ENCODE results near the gene CXCL8.

Gene CXCL8

DNA sequence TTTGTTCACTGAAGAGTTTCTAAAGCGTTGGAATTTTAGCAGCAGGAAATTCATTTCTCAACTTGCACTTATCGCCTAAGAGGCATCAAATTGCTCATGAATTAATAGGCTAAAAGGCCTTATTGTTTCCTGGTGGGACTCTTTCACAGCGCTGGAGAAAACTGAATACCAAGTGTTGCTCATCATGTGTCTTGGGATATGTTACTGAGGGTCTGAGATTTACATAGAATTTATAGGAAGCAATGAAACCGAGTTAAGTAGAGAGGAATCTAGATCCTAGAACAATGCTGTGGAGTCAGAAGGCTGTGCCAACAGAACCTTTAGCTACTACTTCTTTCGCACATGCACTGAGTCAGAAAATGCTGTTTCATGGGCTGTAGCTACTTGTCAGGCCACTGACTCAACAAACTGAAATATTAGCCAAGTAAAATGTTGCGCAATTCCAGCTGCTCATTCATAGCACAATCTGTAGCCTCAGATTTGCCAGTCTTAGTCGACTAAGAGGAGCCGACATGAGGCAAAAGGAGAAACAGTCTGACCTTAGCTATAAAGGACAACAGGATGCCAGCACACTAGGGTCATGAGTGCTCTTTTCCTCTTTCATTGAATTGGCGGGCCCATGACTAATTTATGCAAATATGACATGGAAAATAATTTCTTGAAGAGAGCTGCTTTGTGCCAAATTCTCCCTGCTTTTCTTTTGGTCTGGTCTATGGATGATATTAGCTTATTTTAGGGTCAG lies 35.9 kb upstream of the CXCL8 start:
- FAIRE-seq (no peak), DNase-seq (ENCODE audit: insufficient read length, low spot score) (no peak)
- no peak for TF ChIP-seq PAX5 (IDR thresholded peaks at IDR 0.05; ENCODE audit: insufficient read depth, low read length, severe bottlenecking)
- no peak for TF ChIP-seq POU2F2 (IDR thresholded peaks at IDR 0.05; ENCODE audit: low read depth, low read length)
- TF ChIP-seq SPI1 (IDR thresholded peaks at IDR 0.05; ENCODE audit: low read depth, low read length), result no peak
- no peak for TF ChIP-seq TAF1 (IDR thresholded peaks at IDR 0.05; ENCODE audit: low read depth, low read length)
- no peak for TF ChIP-seq POLR2AphosphoS5 (IDR thresholded peaks at IDR 0.05; ENCODE audit: low read depth, low read length)
- TF ChIP-seq POLR2A (IDR thresholded peaks at IDR 0.05; ENCODE audit: low read depth, low read length), result no peak

DNA sequence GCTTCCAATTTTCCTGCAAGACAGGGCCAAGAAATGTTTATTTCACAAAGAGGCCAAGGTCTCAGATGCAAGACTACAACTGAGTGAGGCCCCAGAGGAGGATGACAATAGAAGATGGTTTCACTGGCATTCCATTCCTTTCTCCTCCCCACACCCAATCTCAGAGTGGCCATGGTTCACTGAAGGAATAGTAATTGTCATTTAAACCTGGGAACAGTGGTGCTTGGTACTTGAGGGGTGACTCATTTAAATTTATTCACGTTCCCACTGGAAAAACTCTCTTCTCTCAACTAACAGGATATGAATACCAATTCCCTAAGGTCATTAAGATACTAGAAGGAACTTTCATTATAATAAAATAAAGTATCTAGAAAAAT lies 35.3 kb upstream of the CXCL8 start:
- DNase-seq (ENCODE audit: insufficient read length, low spot score) (no peak), FAIRE-seq (no peak)
- TF ChIP-seq PAX5 (IDR thresholded peaks at IDR 0.05; ENCODE audit: insufficient read depth, low read length, severe bottlenecking) (no peak), POU2F2 (IDR thresholded peaks at IDR 0.05; ENCODE audit: low read depth, low read length) (no peak), TAF1 (IDR thresholded peaks at IDR 0.05; ENCODE audit: low read depth, low read length) (no peak), POLR2AphosphoS5 (IDR thresholded peaks at IDR 0.05; ENCODE audit: low read depth, low read length) (no peak), SPI1 (IDR thresholded peaks at IDR 0.05; ENCODE audit: low read depth, low read length) (no peak), POLR2A (IDR thresholded peaks at IDR 0.05; ENCODE audit: low read depth, low read length) (no peak)

DNA sequence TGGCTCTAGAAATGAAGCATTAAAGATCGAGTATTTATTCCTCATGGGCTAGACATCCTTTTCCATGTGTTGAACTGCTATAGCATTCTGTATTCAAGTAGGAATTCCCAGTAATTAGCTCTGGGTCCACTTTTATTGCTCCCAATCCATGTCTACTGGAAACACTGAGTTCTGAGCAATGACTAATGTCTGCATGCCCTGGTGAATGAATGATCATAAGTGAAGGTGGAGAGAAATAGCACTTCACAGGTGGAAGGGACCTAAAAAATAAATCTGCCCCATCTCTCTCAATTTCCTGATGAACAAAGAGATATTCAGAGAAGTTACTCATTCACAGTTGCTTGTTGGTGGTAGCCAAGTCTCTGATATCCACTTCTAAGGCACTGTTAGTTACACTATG lies 34.6 kb upstream of the CXCL8 start:
- DNase-seq (ENCODE audit: insufficient read length, low spot score) (no peak), FAIRE-seq (no peak)
- TF ChIP-seq POU2F2 (IDR thresholded peaks at IDR 0.05; ENCODE audit: low read depth, low read length) (no peak), PAX5 (IDR thresholded peaks at IDR 0.05; ENCODE audit: insufficient read depth, low read length, severe bottlenecking) (no peak), SPI1 (IDR thresholded peaks at IDR 0.05; ENCODE audit: low read depth, low read length) (no peak), TAF1 (IDR thresholded peaks at IDR 0.05; ENCODE audit: low read depth, low read length) (no peak), POLR2AphosphoS5 (IDR thresholded peaks at IDR 0.05; ENCODE audit: low read depth, low read length) (no peak), POLR2A (IDR thresholded peaks at IDR 0.05; ENCODE audit: low read depth, low read length) (no peak)

DNA sequence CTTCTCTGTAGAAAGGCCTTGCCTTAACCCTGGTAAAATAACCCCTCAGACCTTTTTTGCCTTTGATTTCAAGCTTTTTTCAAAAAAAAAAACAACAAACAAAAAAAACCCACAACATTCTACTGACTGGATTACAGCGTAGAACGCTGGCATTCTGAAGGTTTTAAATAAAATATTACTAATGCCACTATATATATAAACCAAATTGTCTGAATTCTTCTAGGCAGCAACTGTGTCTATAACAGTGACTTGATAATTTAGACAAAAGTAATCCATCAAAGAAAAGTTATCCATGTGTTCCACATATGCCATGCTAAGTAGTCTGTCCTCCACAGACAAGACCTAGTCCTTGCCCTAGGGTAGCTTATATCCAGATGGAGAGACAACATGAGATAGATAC lies 33.6 kb upstream of the CXCL8 start:
- TF ChIP-seq POLR2A (IDR thresholded peaks at IDR 0.05; ENCODE audit: low read depth, low read length) (no peak), POU2F2 (IDR thresholded peaks at IDR 0.05; ENCODE audit: low read depth, low read length) (no peak), SPI1 (IDR thresholded peaks at IDR 0.05; ENCODE audit: low read depth, low read length) (no peak), PAX5 (IDR thresholded peaks at IDR 0.05; ENCODE audit: insufficient read depth, low read length, severe bottlenecking) (no peak), TAF1 (IDR thresholded peaks at IDR 0.05; ENCODE audit: low read depth, low read length) (no peak), POLR2AphosphoS5 (IDR thresholded peaks at IDR 0.05; ENCODE audit: low read depth, low read length) (no peak)
- FAIRE-seq (no peak), DNase-seq (ENCODE audit: insufficient read length, low spot score) (no peak)

DNA sequence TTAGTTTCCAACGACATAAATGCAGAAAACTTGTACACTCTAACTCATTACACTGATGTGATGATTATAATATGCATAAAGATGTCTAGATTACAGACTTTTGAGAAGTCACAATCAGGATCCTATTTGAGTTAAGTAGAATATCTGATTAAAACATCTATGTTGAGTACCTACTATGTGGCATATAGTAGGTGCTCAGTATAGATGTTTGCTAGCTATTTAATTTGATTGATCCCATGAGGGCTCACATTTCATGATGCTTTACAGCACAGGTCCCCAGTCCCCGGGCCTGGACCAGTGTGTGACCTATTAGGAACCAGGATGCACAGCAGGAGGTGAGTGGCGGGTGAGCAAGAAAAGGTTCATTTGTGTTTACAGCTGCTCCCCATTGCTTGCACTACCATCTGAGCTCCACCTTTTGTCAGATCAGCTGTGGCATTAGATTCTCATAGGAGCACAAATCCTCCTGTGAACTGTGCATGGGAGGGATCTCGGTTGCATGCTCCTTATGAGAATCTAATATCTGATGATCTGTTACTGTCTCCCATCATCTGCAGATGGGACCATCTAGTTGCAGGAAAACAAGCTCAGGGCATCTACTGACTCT lies 33.0 kb upstream of the CXCL8 start:
- DNase-seq (ENCODE audit: insufficient read length, low spot score) (no peak), FAIRE-seq (no peak)
- TF ChIP-seq POLR2A (IDR thresholded peaks at IDR 0.05; ENCODE audit: low read depth, low read length), result no peak
- TF ChIP-seq POU2F2 (IDR thresholded peaks at IDR 0.05; ENCODE audit: low read depth, low read length), result no peak
- no peak for TF ChIP-seq PAX5 (IDR thresholded peaks at IDR 0.05; ENCODE audit: insufficient read depth, low read length, severe bottlenecking)
- no peak for TF ChIP-seq POLR2AphosphoS5 (IDR thresholded peaks at IDR 0.05; ENCODE audit: low read depth, low read length)
- TF ChIP-seq TAF1 (IDR thresholded peaks at IDR 0.05; ENCODE audit: low read depth, low read length), result no peak
- no peak for TF ChIP-seq SPI1 (IDR thresholded peaks at IDR 0.05; ENCODE audit: low read depth, low read length)

DNA sequence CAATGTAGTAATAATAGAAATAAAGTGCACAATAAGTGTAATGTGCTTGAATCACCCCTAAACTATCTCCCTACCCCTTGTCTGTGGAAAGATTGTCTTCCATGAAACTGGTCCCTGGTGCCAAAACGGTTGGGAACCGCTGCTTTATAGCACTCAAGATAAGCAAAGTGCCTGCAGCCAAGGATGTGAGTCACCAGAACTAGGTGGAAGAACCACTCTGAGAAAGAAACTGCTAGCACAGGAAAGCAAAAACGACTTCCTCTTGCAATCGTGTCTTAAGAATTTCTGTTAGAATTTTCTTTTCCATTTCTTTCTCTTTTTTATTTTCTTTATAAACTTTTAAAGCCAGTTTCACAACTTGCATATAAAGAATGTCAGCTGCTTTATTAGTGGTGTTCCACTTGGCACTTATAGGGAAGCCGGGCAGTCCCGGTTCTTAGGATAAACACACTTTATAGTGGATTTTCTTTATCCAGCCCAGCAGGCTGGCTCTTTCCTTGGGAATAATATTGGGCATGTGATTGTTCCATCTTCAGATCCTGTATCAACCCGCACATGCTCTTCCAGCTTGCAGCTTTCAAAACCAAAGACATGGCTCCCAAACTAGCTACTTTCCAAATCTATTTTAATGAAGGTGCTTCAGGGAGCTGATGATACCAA lies 32.3 kb upstream of the CXCL8 start:
- no peak for TF ChIP-seq TAF1 (IDR thresholded peaks at IDR 0.05; ENCODE audit: low read depth, low read length)
- DNase-seq (ENCODE audit: insufficient read length, low spot score), result no peak
- FAIRE-seq, result no peak

DNA sequence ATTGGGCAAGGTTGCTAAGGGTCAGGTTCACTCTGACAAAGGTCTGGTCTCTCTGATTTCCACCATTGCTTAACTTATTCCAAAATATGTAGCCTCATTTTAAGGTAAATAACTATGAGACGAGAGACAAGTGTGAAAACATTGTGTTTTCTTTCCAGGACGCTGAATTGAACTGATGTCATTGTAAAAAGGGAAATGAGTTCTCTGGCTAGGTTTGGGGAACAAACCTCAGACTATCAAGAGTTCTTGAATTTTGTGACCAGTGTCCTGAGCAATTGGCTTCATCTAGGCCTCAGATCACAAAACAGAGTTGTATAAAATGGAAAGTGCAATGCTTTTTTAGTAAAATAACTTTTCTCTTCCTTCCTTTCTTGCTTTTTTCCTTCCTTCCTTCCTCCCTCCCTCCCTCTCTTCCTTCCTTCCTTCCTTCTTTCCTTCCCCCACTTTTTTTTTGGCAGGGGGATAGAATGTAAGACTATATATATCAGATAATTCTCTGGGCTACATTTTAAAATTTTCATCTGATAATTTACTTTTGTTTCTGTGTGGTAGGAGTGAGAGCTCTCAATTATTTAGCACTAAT lies 30.8 kb upstream of the CXCL8 start:
- TF ChIP-seq SPI1 (IDR thresholded peaks at IDR 0.05; ENCODE audit: low read depth, low read length) (no peak), POLR2A (IDR thresholded peaks at IDR 0.05; ENCODE audit: low read depth, low read length) (no peak), TAF1 (IDR thresholded peaks at IDR 0.05; ENCODE audit: low read depth, low read length) (no peak), POLR2AphosphoS5 (IDR thresholded peaks at IDR 0.05; ENCODE audit: low read depth, low read length) (no peak), POU2F2 (IDR thresholded peaks at IDR 0.05; ENCODE audit: low read depth, low read length) (no peak), PAX5 (IDR thresholded peaks at IDR 0.05; ENCODE audit: insufficient read depth, low read length, severe bottlenecking) (no peak)
- FAIRE-seq (no peak), DNase-seq (ENCODE audit: insufficient read length, low spot score) (no peak)

DNA sequence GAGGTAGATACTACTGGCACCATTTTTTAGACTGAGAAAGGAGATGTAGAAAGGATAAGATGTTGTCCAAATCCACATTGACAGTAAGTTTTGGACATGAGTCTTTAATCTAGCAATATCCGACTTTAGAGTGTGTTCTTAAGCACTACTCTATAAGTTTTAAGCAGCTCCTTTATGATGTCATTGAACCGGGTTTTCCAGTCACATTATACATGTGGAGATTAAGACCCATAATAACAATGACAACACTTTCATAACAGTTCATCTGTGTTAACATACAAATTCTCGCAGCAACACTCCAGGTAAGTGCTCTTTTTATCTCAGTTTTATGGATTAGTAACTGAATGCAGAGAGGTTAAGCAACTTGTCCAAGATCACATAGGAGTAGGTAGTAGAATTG lies 30.3 kb upstream of the CXCL8 start:
- DNase-seq (ENCODE audit: insufficient read length, low spot score) (no peak), FAIRE-seq (no peak)
- TF ChIP-seq POU2F2 (IDR thresholded peaks at IDR 0.05; ENCODE audit: low read depth, low read length) (no peak), POLR2AphosphoS5 (IDR thresholded peaks at IDR 0.05; ENCODE audit: low read depth, low read length) (no peak), POLR2A (IDR thresholded peaks at IDR 0.05; ENCODE audit: low read depth, low read length) (no peak), TAF1 (IDR thresholded peaks at IDR 0.05; ENCODE audit: low read depth, low read length) (no peak), SPI1 (IDR thresholded peaks at IDR 0.05; ENCODE audit: low read depth, low read length) (no peak), PAX5 (IDR thresholded peaks at IDR 0.05; ENCODE audit: insufficient read depth, low read length, severe bottlenecking) (no peak)

DNA sequence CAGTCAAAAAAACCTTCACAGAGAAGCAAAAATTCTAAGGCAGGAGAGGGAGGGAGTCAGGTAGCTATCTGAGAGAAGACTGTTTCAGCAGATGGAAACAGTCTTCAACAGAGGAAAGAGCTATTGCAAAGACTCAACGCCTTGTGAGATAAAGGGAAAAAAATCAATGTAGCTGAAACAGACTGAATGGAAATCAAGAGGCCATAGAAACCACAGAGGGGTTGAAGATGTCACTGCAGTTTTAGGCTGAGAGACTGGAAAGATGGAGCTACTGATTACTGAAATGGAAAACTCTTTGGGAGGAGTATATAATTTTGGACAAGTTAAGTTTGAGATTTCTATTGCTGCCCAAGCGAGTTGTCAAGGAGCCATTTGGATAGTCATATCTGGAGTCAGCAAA lies 28.4 kb upstream of the CXCL8 start:
- FAIRE-seq (no peak), DNase-seq (ENCODE audit: insufficient read length, low spot score) (no peak)
- TF ChIP-seq POU2F2 (IDR thresholded peaks at IDR 0.05; ENCODE audit: low read depth, low read length) (no peak), POLR2A (IDR thresholded peaks at IDR 0.05; ENCODE audit: low read depth, low read length) (no peak), SPI1 (IDR thresholded peaks at IDR 0.05; ENCODE audit: low read depth, low read length) (no peak), POLR2AphosphoS5 (IDR thresholded peaks at IDR 0.05; ENCODE audit: low read depth, low read length) (no peak), TAF1 (IDR thresholded peaks at IDR 0.05; ENCODE audit: low read depth, low read length) (no peak), PAX5 (IDR thresholded peaks at IDR 0.05; ENCODE audit: insufficient read depth, low read length, severe bottlenecking) (no peak)
